ENCODE measurements around the gene NUDT4. TPM values are rescaled to one million over a fixed set of nuclear protein-coding genes. Genes with fewer than 3 reads are reported as not detected.
"Not testable (repeated sequence)": the region's sequence is repeated elsewhere in the genome, so short reads cannot be mapped to it uniquely, and the experiment has no call there.

NUDT4 gene
- total RNA-seq, 3 donors from 2014 or later, result 51.1 to 94.3 (median 72.4) TPM

DNA sequence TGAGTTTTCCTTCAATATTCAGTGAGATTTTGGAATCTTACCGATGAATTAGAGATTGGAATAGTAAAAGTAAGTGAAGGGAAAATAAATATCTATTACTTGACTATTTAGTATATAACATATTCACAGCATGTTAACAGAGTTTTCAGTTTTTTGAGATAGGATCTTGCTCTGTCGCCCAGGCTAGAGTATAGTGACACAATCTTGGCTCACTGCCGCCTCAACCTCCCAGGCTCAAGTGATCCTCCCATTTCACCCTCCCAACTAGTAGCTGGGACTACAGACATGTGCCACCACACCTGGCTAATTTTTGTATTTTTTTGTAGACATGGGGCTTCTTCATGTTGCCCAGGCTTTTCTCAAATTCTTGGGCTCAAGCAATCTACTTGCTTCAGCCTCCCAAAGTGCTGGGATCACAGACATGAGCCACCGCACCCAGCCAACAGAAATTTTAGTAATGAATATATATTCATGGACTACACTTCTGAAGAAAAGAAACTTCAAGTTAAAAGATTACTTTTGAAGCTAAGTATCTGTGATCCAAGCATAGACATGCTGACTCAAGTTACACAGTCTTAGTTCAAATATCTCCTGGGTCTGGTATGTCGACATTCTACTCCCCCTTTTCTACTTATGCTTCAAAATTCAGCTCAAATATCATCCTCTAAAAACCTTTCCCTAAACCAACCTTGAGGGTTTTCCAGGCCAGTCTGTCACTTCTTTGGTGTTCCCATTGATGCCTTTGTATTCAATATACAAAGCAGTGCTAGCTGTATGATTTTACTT, 50.2 kb downstream of the NUDT4 start:
- H3K4me1 ChIP-seq, result peaks cover 0 to 10% of the 10 kb centered on the region in 2 donors
- H3K4me3 ChIP-seq, result no peak overlapping the region
- H3K27me3 ChIP-seq, result no peaks in the 10 kb centered on the region
- H3K27ac ChIP-seq, result no peak overlapping the region
- DNase-seq (ENCODE audit: low spot score in 2 of 2), result no peak
- intact Hi-C loops (cut with DNase I; ENCODE audit: low total_unique reads), result no loop called here
- H3K9me3 ChIP-seq, result no peaks in the 10 kb centered on the region
- TF ChIP-seq, protein P1, sequence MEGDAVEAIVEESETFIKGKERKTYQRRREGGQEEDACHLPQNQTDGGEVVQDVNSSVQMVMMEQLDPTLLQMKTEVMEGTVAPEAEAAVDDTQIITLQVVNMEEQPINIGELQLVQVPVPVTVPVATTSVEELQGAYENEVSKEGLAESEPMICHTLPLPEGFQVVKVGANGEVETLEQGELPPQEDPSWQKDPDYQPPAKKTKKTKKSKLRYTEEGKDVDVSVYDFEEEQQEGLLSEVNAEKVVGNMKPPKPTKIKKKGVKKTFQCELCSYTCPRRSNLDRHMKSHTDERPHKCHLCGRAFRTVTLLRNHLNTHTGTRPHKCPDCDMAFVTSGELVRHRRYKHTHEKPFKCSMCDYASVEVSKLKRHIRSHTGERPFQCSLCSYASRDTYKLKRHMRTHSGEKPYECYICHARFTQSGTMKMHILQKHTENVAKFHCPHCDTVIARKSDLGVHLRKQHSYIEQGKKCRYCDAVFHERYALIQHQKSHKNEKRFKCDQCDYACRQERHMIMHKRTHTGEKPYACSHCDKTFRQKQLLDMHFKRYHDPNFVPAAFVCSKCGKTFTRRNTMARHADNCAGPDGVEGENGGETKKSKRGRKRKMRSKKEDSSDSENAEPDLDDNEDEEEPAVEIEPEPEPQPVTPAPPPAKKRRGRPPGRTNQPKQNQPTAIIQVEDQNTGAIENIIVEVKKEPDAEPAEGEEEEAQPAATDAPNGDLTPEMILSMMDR (IDR thresholded peaks at IDR 0.05), result no peak
- no peak for TF ChIP-seq POLR2A (IDR thresholded peaks at IDR 0.05)
- no peak for TF ChIP-seq POLR2AphosphoS5 (IDR thresholded peaks at IDR 0.05)
- H3K36me3 ChIP-seq, result no peaks in the 10 kb centered on the region

DNA sequence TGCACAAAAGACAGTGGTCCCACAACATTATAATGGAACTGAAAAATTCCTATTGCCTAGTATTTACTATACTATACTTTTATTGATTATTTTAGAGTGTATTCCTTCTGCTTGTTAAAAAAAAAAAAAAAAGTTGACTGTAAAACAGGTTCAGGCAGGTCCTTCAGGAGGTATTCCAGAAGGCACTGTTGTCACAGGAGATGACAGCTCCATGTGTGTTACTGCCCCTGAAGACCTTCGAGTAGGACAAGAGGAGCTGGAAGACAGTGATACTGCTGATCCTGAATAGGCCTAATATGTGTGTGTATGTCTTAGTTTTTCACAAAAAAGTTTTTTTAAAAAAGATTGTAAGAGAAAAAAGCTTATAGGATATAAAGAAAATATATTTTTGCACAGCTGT, 51.7 kb downstream of the NUDT4 start:
- Histone ChIP-seq H3K4me1 (no peaks in the 10 kb centered on the region), H3K9me3 (no peaks in the 10 kb centered on the region), H3K4me3 (no peak overlapping the region), H3K27me3 (no peaks in the 10 kb centered on the region), H3K36me3 (no peaks in the 10 kb centered on the region), H3K27ac (no peak overlapping the region)
- TF ChIP-seq POLR2A (IDR thresholded peaks at IDR 0.05) (no peak), POLR2AphosphoS5 (IDR thresholded peaks at IDR 0.05) (no peak)
- TF ChIP-seq, protein P1 (IDR thresholded peaks at IDR 0.05), result no peak
- intact Hi-C loops (cut with DNase I; ENCODE audit: low total_unique reads), result no loop called here
- no peak for DNase-seq (ENCODE audit: low spot score in 2 of 2)

DNA sequence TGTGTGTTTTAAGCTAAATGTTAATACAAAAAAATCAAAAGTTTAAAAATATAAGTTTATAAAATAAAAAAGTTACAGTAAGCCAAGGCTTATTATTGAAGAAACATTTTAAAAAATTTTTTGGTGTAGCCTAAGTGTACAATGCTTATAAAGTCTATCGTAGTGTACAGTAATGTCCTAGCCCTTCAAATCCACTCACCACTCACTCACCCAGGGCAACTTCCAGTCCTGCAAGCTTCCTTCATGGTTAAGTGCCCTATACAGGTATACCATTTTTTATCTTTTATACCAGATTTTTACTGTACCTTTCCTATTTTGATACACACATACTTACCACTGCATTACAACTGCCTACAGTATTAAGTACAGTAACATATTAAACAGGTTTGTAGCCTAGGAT, 52.1 kb downstream of the NUDT4 start:
- Histone ChIP-seq H3K9me3 (no peaks in the 10 kb centered on the region), H3K27ac (no peak overlapping the region), H3K4me3 (no peak overlapping the region), H3K4me1 (no peaks in the 10 kb centered on the region), H3K27me3 (no peaks in the 10 kb centered on the region), H3K36me3 (no peaks in the 10 kb centered on the region)
- TF ChIP-seq, protein P1 (IDR thresholded peaks at IDR 0.05), result no peak
- no peak for TF ChIP-seq POLR2AphosphoS5 (IDR thresholded peaks at IDR 0.05)
- DNase-seq (ENCODE audit: low spot score in 2 of 2), result no peak
- intact Hi-C loops (cut with DNase I; ENCODE audit: low total_unique reads), result no loop called here

DNA sequence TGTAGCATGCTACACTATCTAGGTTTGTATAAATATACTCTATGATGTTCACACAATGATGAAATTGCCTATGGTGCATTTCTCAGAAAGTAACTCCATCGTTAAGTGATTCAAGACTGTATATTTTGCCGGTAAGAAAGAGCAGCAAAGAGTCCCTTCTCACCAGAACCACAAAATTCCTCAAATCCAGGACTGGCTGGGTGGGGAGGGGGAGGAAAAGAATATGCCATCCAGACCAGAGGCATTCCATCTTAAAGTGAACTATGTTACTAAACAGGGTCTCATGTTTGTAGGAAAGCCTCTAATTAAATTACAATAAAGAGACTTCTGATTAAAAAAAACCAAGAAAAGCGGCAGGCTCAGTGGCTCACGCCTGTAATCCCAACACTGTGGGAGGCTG, 52.6 kb downstream of the NUDT4 start:
- no peaks in the 10 kb centered on the region for H3K36me3 ChIP-seq
- no peak for DNase-seq (ENCODE audit: low spot score in 2 of 2)
- H3K27me3 ChIP-seq, result no peaks in the 10 kb centered on the region
- H3K4me1 ChIP-seq, result no peaks in the 10 kb centered on the region
- no peak for TF ChIP-seq POLR2AphosphoS5 (IDR thresholded peaks at IDR 0.05)
- TF ChIP-seq, protein P1 (IDR thresholded peaks at IDR 0.05), result no peak
- no peak for TF ChIP-seq POLR2A (IDR thresholded peaks at IDR 0.05)
- H3K4me3 ChIP-seq, result no peak overlapping the region
- H3K27ac ChIP-seq, result no peak overlapping the region
- intact Hi-C loops (cut with DNase I; ENCODE audit: low total_unique reads), result no loop called here
- H3K9me3 ChIP-seq, result no peaks in the 10 kb centered on the region

DNA sequence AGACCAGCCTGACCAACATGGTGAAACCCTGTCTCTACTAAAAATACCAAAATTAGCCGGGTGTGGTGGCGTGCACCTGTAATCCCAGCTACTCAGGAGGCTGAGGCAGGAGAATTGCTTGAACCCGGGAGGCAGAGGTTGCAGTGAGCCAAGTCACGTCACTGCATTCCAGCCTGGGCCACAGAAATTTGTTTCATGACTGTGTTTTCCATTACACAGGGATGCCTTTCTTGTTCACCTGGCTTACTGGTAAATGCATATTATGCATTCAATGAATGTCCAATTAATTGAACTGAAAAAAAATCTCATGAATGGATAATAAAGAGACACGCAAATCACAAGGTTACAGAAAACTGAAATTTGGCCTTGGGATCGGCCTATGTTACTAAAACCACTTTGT, 54.3 kb downstream of the NUDT4 start:
- H3K27me3 ChIP-seq; H3K27ac ChIP-seq; H3K9me3 ChIP-seq; DNase-seq (ENCODE audit: low spot score in 2 of 2); H3K4me3 ChIP-seq; intact Hi-C loops (cut with DNase I; ENCODE audit: low total_unique reads); H3K36me3 ChIP-seq; H3K4me1 ChIP-seq: not testable (repeated sequence)

All from breast epithelium (tissue), 4 donors.